LoVo (cell line): Measurements from ENCODE around the gene CASP12.

Experiments
- DNase-seq: peaks from one replicate; pipeline ENCODE4 v3.0.0-alpha.2; 2016; ENCODE audit warnings: low spot score

The CASP12 gene

GRCh38 chr11:104837969-104838639 is 60.2 kb downstream of the CASP12 start:
- DNase-seq: no peak

GRCh38 chr11:104836691-104837090 is 61.6 kb downstream of the CASP12 start:
- no peak for DNase-seq
